MM.1S (cell line): ENCODE results near the gene MACROD2.

Source experiments
- DNase-seq: peaks from one replicate; pipeline ENCODE4 v3.0.0-alpha.2; 2015
- H2AFZ ChIP-seq: fragments of 300-600 bp; sonication (generic); 2 replicates; pipeline ENCODE4 v1.6.0; 2016; ENCODE audit warnings: antibody characterized with exemption, low read length
- H3F3A ChIP-seq: fragments of 300-600 bp; sonication (generic); 2 replicates; pipeline ENCODE4 v1.6.1; 2016; ENCODE audit warnings: mild to moderate bottlenecking, antibody characterized with exemption, low read length, moderate library complexity, mixed read lengths; ENCODE audit not compliant: insufficient read depth
- H3K27ac ChIP-seq: fragments of 300-600 bp; sonication (generic); 2 replicates; pipeline ENCODE4 v1.5.1; 2016; ENCODE audit warnings: mild to moderate bottlenecking, low read length
- H3K27me3 ChIP-seq: fragments of 300-600 bp; sonication (generic); replicated peaks from 2 replicates; pipeline ENCODE4 v1.6.0; 2016; ENCODE audit warnings: low read length; ENCODE audit not compliant: insufficient read depth
- H3K36me3 ChIP-seq: fragments of 300-600 bp; sonication (generic); replicated peaks from 2 replicates; pipeline ENCODE4 v1.6.1; 2016; ENCODE audit warnings: mild to moderate bottlenecking, low read length, mixed read lengths; ENCODE audit not compliant: insufficient read depth
- H3K4me1 ChIP-seq: fragments of 300-600 bp; sonication (generic); 2 replicates; pipeline ENCODE4 v1.6.1; 2016; ENCODE audit warnings: low read length, mixed read lengths
- H3K4me2 ChIP-seq: fragments of 300-600 bp; sonication (generic); 2 replicates; pipeline ENCODE4 v1.6.0; 2016; ENCODE audit warnings: low read depth, low read length
- H3K4me3 ChIP-seq: fragments of 300-600 bp; sonication (generic); 2 replicates; pipeline ENCODE4 v1.5.1; 2016; ENCODE audit warnings: low read length, mixed read lengths
- H3K79me2 ChIP-seq: fragments of 300-600 bp; sonication (generic); 2 replicates; pipeline ENCODE4 v1.6.1; 2016; ENCODE audit warnings: mixed run types, low read length, mixed read lengths
- H3K9ac ChIP-seq: fragments of 300-600 bp; sonication (generic); 2 replicates; pipeline ENCODE4 v1.6.1; 2016; ENCODE audit warnings: low read length, mixed read lengths
- H3K9me2 ChIP-seq: fragments of 300-600 bp; sonication (generic); replicated peaks from 2 replicates; pipeline ENCODE4 v1.6.1; 2016; ENCODE audit warnings: mild to moderate bottlenecking, low read length, mixed read lengths; ENCODE audit not compliant: insufficient read depth
- H3K9me3 ChIP-seq: fragments of 300-600 bp; sonication (generic); replicated peaks from 2 replicates; pipeline ENCODE4 v1.6.1; 2016; ENCODE audit warnings: mild to moderate bottlenecking, low read length, mixed read lengths; ENCODE audit not compliant: insufficient read depth
- H4K20me1 ChIP-seq: fragments of 300-600 bp; sonication (generic); 2 replicates; pipeline ENCODE4 v1.6.1; 2016; ENCODE audit warnings: mild to moderate bottlenecking, low read length, moderate library complexity, mixed read lengths; ENCODE audit not compliant: insufficient read depth
- CTCF ChIP-seq: fragments of 300-600 bp; sonication (generic); IDR thresholded peaks from 2 replicates; pipeline ENCODE4 v1.5.1; 2016; ENCODE audit warnings: antibody characterized with exemption, low read length, mixed read lengths
- EZH2 ChIP-seq: fragments of 300-600 bp; sonication (generic); optimal IDR thresholded peaks from 2 replicates; pipeline ENCODE3; 2017; ENCODE audit warnings: low read depth, mild to moderate bottlenecking, antibody characterized with exemption, low read length, mixed read lengths
- EZH2phosphoT487 ChIP-seq: fragments of 300-600 bp; sonication (generic); IDR thresholded peaks from 2 replicates; pipeline ENCODE4 v1.6.1; 2018; ENCODE audit warnings: antibody characterized with exemption, low read length

The MACROD2 gene

GRCh38 chr20:14902432-14903089, 907.2 kb downstream of the MACROD2 start:
- Histone ChIP-seq H3K4me3 (peak overlapping the region; percentile 38), H2AFZ (peak overlapping the region; percentile 69; the same call in 1 of the 2 replicates), H4K20me1 (no peaks in the 10 kb centered on the region), H3K9me3 (no peaks in the 10 kb centered on the region), H3K27ac (peak overlapping the region; percentile 37; the same call in 1 of the 2 replicates), H3K4me1 (peaks cover 14% of the 10 kb centered on the region), H3K9me2 (no peaks in the 10 kb centered on the region), H3K79me2 (no peaks in the 10 kb centered on the region), H3K27me3 (no peaks in the 10 kb centered on the region), H3K9ac (0 out of 2 replicates have a peak overlapping the region, but pooled peaks have one; percentile 6), H3K36me3 (no peaks in the 10 kb centered on the region), H3F3A (peaks cover 8% of the 10 kb centered on the region; the same call in 1 of the 2 replicates), H3K4me2 (peak overlapping the region; percentile 60)
- DNase-seq: peak; percentile 55
- TF ChIP-seq EZH2phosphoT487 (no peak), CTCF (no peak), EZH2 (no peak)

GRCh38 chr20:14906908-14907434, 911.7 kb downstream of the MACROD2 start:
- no peaks in the 10 kb centered on the region for H3K9me2 ChIP-seq
- H3K27me3 ChIP-seq: no peaks in the 10 kb centered on the region
- H3K36me3 ChIP-seq: no peaks in the 10 kb centered on the region
- H3K9me3 ChIP-seq: no peaks in the 10 kb centered on the region
- H3K79me2 ChIP-seq: no peaks in the 10 kb centered on the region
- no peak overlapping the region for H3K4me3 ChIP-seq
- H3K4me1 ChIP-seq: peaks cover 7% of the 10 kb centered on the region
- no peaks in the 10 kb centered on the region for H4K20me1 ChIP-seq
- no peak overlapping the region for H3K4me2 ChIP-seq
- no peak overlapping the region for H3K27ac ChIP-seq
- H3F3A ChIP-seq: peaks cover 8% of the 10 kb centered on the region; the same call in 1 of the 2 replicates
- TF ChIP-seq EZH2phosphoT487 (no peak), EZH2 (no peak), CTCF (no peak)
- no peak overlapping the region for H3K9ac ChIP-seq
- no peak overlapping the region for H2AFZ ChIP-seq
- DNase-seq: no peak

- H3F3A ChIP-seq: no peaks in the 10 kb centered on the region
- no peak overlapping the region for H2AFZ ChIP-seq
- no peaks in the 10 kb centered on the region for H4K20me1 ChIP-seq
- no peaks in the 10 kb centered on the region for H3K9me3 ChIP-seq
- H3K79me2 ChIP-seq: no peaks in the 10 kb centered on the region
- no peak overlapping the region for H3K4me2 ChIP-seq
- DNase-seq: no peak
- no peaks in the 10 kb centered on the region for H3K36me3 ChIP-seq
- no peak overlapping the region for H3K4me3 ChIP-seq
- no peak overlapping the region for H3K27ac ChIP-seq
- TF ChIP-seq CTCF (no peak), EZH2 (no peak), EZH2phosphoT487 (no peak)
- no peaks in the 10 kb centered on the region for H3K9me2 ChIP-seq
- no peaks in the 10 kb centered on the region for H3K27me3 ChIP-seq
- H3K4me1 ChIP-seq: no peaks in the 10 kb centered on the region
- no peak overlapping the region for H3K9ac ChIP-seq
Measured at GRCh38 chr20:14910126-14910525, 914.8 kb downstream of the MACROD2 start.
